ENCODE results near the gene EHMT2.
A peak's percentile ranks its signal among the peaks of the same experiment; 100 is the strongest.

Gene EHMT2

GRCh38 chr6:31888276-31889258 is 8.9 kb downstream of the EHMT2 start:
- DNase-seq = peak; percentile 72

GRCh38 chr6:31887173-31888007 is 10.1 kb downstream of the EHMT2 start:
- no peak for DNase-seq

GRCh38 chr6:31886541-31886991 is 10.9 kb downstream of the EHMT2 start:
- no peak for DNase-seq

GRCh38 chr6:31884528-31885035 is 12.9 kb downstream of the EHMT2 start:
- DNase-seq = no peak

- no peak for DNase-seq
Observed at GRCh38 chr6:31883676-31884075, 13.8 kb downstream of the EHMT2 start.

- DNase-seq = no peak
Observed at GRCh38 chr6:31882344-31882743, 15.2 kb downstream of the EHMT2 start.

GRCh38 chr6:31881136-31881859 is 16.2 kb downstream of the EHMT2 start:
- DNase-seq = no peak

- DNase-seq = no peak
Observed at GRCh38 chr6:31880616-31881015, 16.9 kb downstream of the EHMT2 start.

- no peak for DNase-seq
Observed at GRCh38 chr6:31879901-31880300, 17.6 kb downstream of the EHMT2 start.

GRCh38 chr6:31879143-31879542 is 18.4 kb downstream of the EHMT2 start:
- DNase-seq = no peak

GRCh38 chr6:31878726-31879125 is 18.8 kb downstream of the EHMT2 start, which contains the start of gene SLC44A4:
Gene SLC44A4 (minus strand): TSS chr6:31878997. CDS start chr6:31878980, 17 bp downstream.
- no peak for DNase-seq

- DNase-seq = no peak
Observed at GRCh38 chr6:31878222-31878621, 19.3 kb downstream of the EHMT2 start.

GRCh38 chr6:31877651-31878161 is 19.8 kb downstream of the EHMT2 start:
- DNase-seq = no peak

- no peak for DNase-seq
Observed at GRCh38 chr6:31877125-31877650, 20.3 kb downstream of the EHMT2 start.

GRCh38 chr6:31876357-31876756 is 21.1 kb downstream of the EHMT2 start:
- no peak for DNase-seq

GRCh38 chr6:31875877-31876276 is 21.6 kb downstream of the EHMT2 start:
- no peak for DNase-seq

GRCh38 chr6:31874836-31875572 is 22.5 kb downstream of the EHMT2 start:
- no peak for DNase-seq

GRCh38 chr6:31874084-31874670 is 23.3 kb downstream of the EHMT2 start:
- DNase-seq = no peak

GRCh38 chr6:31871046-31871659 is 26.3 kb downstream of the EHMT2 start:
- DNase-seq = no peak

- no peak for DNase-seq
Observed at GRCh38 chr6:31870385-31870921, 27.0 kb downstream of the EHMT2 start.

Measured in stimulated activated CD4-positive, alpha-beta T cell treated with anti-CD3 and anti-CD28 coated beads, Interleukin-15, amount 100 ng/mL, for 24 hours (primary cell).